ENCODE data around the gene ZNF483. TPM values are rescaled to one million over a fixed set of nuclear protein-coding genes. Genes with fewer than 3 reads are reported as not detected.

ZNF483 gene
- total RNA-seq, 1 donor from 2014 or later, result 2.7 TPM

DNA sequence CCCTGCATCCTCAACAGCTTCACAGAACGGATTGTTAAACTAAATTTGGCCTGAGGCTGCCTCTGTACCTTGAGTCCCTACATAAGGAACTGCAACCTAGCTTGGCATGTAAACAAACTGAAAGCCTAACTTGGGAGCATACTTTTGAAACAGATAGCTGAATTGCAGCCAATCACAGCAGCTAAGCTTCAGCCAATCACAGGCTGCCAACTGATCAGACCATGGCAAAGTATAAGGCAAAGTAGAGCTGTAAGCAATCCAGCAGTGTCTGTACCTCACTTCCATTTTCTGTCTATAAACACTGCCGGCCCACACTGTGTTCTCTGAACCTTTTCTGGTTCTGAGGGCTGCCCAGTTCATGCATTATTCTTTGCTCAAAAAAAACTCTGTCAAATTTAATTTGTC is 8.9 kb upstream of the ZNF483 start:
- peaks cover 4% of the 10 kb centered on the region for H3K27me3 Mint-ChIP-seq
- no peak for DNase-seq
- intact Hi-C loops (cut with micrococcal nuclease), result no loop called here
- TF ChIP-seq CTCF (IDR thresholded peaks at IDR 0.05), result no peak
- H3K4me3 Mint-ChIP-seq, result no peak overlapping the region
- ATAC-seq (ENCODE audit: low read depth), result no peak
- POLR2A ChIA-PET, result no interaction called here
- H3K27ac Mint-ChIP-seq, result no peak overlapping the region
- H3K9me3 Mint-ChIP-seq, result peaks cover 7% of the 10 kb centered on the region
- no peaks in the 10 kb centered on the region for H3K36me3 Mint-ChIP-seq (ENCODE audit: low read depth)
- no peaks in the 10 kb centered on the region for H3K4me1 Mint-ChIP-seq
- CTCF ChIA-PET, result no interaction called here

- Mint-ChIP-seq H3K27me3 (peaks cover 18% of the 10 kb centered on the region), H3K36me3 (ENCODE audit: low read depth) (no peaks in the 10 kb centered on the region), H3K4me3 (peak overlapping the region; percentile 88), H3K4me1 (peaks cover 16% of the 10 kb centered on the region), H3K9me3 (no peaks in the 10 kb centered on the region), H3K27ac (no peak overlapping the region)
- ATAC-seq (ENCODE audit: low read depth), result no peak
- DNase-seq, result no peak
- intact Hi-C loops (cut with micrococcal nuclease), result loop anchor here (1.0 kb wide), 1 partner anchor 40 kb away; the partner anchor contains the start of gene ECPAS
- POLR2A ChIA-PET, result interaction anchor here (0.5 to 0.6 kb wide), 3 partner anchors 14 to 298 kb away, joined by 3 to 8 read pairs (median 3); no protein-coding TSS in a partner anchor
- CTCF ChIA-PET, result no interaction called here
- TF ChIP-seq CTCF (IDR thresholded peaks at IDR 0.05), result no peak
These were observed 286 bp upstream of the ZNF483 start for GRCh38 chr9:111524731-111525055.

DNA sequence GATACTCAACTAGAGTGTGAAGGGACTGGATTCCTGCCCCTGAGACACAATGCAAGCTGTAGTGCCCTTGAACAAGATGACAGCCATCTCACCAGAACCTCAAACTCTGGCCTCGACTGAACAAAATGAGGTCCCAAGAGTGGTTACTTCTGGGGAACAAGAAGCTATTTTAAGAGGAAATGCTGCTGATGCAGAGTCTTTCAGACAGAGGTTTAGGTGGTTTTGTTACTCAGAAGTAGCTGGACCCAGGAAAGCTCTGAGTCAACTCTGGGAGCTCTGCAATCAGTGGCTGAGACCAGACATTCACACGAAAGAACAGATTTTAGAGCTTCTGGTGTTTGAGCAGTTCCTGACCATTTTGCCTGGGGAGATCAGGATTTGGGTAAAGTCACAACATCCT is 2.4 kb downstream of the ZNF483 start:
- H3K36me3 Mint-ChIP-seq (ENCODE audit: low read depth), result peaks cover 3% of the 10 kb centered on the region
- H3K4me3 Mint-ChIP-seq, result no peak overlapping the region
- DNase-seq, result no peak
- ChIA-PET POLR2A (no interaction called here), CTCF (no interaction called here)
- H3K4me1 Mint-ChIP-seq, result peaks cover 16% of the 10 kb centered on the region
- intact Hi-C loops (cut with micrococcal nuclease), result no loop called here
- no peaks in the 10 kb centered on the region for H3K9me3 Mint-ChIP-seq
- H3K27me3 Mint-ChIP-seq, result peaks cover 14% of the 10 kb centered on the region
- no peak for ATAC-seq (ENCODE audit: low read depth)
- no peak for TF ChIP-seq CTCF (IDR thresholded peaks at IDR 0.05)
- H3K27ac Mint-ChIP-seq, result no peak overlapping the region

GRCh38 chr9:111529787-111530186 is 4.8 kb downstream of the ZNF483 start:
- H3K27ac Mint-ChIP-seq, result no peak overlapping the region
- no peak for DNase-seq
- no peaks in the 10 kb centered on the region for H3K27me3 Mint-ChIP-seq
- no peak for TF ChIP-seq CTCF (IDR thresholded peaks at IDR 0.05)
- no peaks in the 10 kb centered on the region for H3K9me3 Mint-ChIP-seq
- peaks cover 12% of the 10 kb centered on the region for H3K4me1 Mint-ChIP-seq
- CTCF ChIA-PET, result no interaction called here
- no peak for ATAC-seq (ENCODE audit: low read depth)
- intact Hi-C loops (cut with micrococcal nuclease), result no loop called here
- peaks cover 10% of the 10 kb centered on the region for H3K36me3 Mint-ChIP-seq (ENCODE audit: low read depth)
- POLR2A ChIA-PET, result no interaction called here
- H3K4me3 Mint-ChIP-seq, result no peak overlapping the region

DNA sequence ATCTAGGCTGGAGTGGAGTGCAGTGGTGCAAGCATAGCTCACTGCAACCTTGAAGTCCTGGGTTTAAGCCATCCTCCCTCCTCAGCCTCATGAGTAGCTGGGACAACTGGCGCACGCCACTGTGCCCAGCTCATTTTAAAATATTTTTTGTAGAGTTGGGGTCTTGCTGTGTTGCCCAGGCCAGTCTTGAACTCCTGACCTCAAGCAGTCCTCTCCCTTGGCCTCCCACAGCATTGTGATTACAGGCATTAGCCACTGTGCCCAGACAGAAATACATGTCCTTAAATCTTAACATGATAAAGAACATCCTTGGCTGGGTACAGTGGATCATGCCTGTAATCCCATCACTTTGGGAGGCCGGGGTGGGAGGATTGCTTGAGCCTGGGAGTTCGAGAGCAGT is 6.7 kb downstream of the ZNF483 start:
- DNase-seq (no peak), ATAC-seq (ENCODE audit: low read depth) (no peak)
- Mint-ChIP-seq H3K4me1 (no peaks in the 10 kb centered on the region), H3K4me3 (no peak overlapping the region), H3K36me3 (ENCODE audit: low read depth) (peaks cover 16% of the 10 kb centered on the region), H3K9me3 (peaks cover 6% of the 10 kb centered on the region), H3K27me3 (no peaks in the 10 kb centered on the region), H3K27ac (no peak overlapping the region)
- TF ChIP-seq CTCF (IDR thresholded peaks at IDR 0.05), result no peak
- CTCF ChIA-PET, result interaction anchor here (0.6 kb wide), 1 partner anchor 694 kb away, joined by 3 read pairs; no protein-coding TSS in a partner anchor
- POLR2A ChIA-PET, result no interaction called here
- intact Hi-C loops (cut with micrococcal nuclease), result no loop called here

All from activated B cell treated with CpG ODN at 0.5 μM for 24 hours (primary cell).